ENCODE measurements around the gene INPP5B. TPM values are rescaled to one million over a fixed set of nuclear protein-coding genes. Genes with fewer than 3 reads are reported as not detected.
"Not testable (repeated sequence)": the region's sequence is repeated elsewhere in the genome, so short reads cannot be mapped to it uniquely, and the experiment has no call there.

Gene INPP5B
- total RNA-seq, 1 donor from 2014 or later, result 29.0 TPM

- intact Hi-C loops (cut with micrococcal nuclease), result loop anchor here (5.0 kb wide), 1 partner anchor 92 kb away; the partner anchor contains the start of gene MTF1
These were observed 2.0 kb upstream of the INPP5B start for GRCh38 chr1:37948841-37949240.

- intact Hi-C loops (cut with micrococcal nuclease), result loop anchor here (5.0 kb wide), 1 partner anchor 91 kb away; the partner anchor contains the start of gene MTF1
These were observed 1.3 kb upstream of the INPP5B start for GRCh38 chr1:37948166-37948565.

GRCh38 chr1:37947364-37947763 is 511 bp upstream of the INPP5B start:
- intact Hi-C loops (cut with micrococcal nuclease), result loop anchor here (1.0 to 5.0 kb wide), 6 partner anchors 16 to 255 kb away; partner anchors contain the start of genes CDCA8, MTF1, SF3A3 and UTP11

- intact Hi-C loops (cut with micrococcal nuclease), result loop anchor here (5.0 kb wide), 1 partner anchor 89 kb away; the partner anchor contains the start of gene MTF1
These were observed 830 bp downstream of the INPP5B start for GRCh38 chr1:37945743-37946702.

GRCh38 chr1:37945251-37945650 is 1.6 kb downstream of the INPP5B start:
- intact Hi-C loops (cut with micrococcal nuclease), result loop anchor here (5.0 kb wide), 1 partner anchor 88 kb away; the partner anchor contains the start of gene MTF1

GRCh38 chr1:37944816-37945215 is 2.0 kb downstream of the INPP5B start:
- intact Hi-C loops (cut with micrococcal nuclease), result loop anchor here (5.0 kb wide), 1 partner anchor 88 kb away; the partner anchor contains the start of gene MTF1

GRCh38 chr1:37944086-37944763 is 2.6 kb downstream of the INPP5B start:
- intact Hi-C loops (cut with micrococcal nuclease), result no loop called here

- intact Hi-C loops (cut with micrococcal nuclease), result no loop called here
These were observed 6.4 kb downstream of the INPP5B start for GRCh38 chr1:37940299-37940947.

GRCh38 chr1:37936760-37937159 is 10.1 kb downstream of the INPP5B start:
- intact Hi-C loops (cut with micrococcal nuclease), result not testable (repeated sequence)

GRCh38 chr1:37932759-37933158 is 14.1 kb downstream of the INPP5B start:
- intact Hi-C loops (cut with micrococcal nuclease), result loop anchor here (5.0 kb wide), 1 partner anchor 455 kb away; no protein-coding TSS in a partner anchor

- intact Hi-C loops (cut with micrococcal nuclease), result loop anchor here (1.0 to 5.0 kb wide), 10 partner anchors 16 to 454 kb away; partner anchors contain the start of genes CDCA8, FHL3, GNL2 and INPP5B
These were observed 15.3 kb downstream of the INPP5B start for GRCh38 chr1:37931361-37932158.

- intact Hi-C loops (cut with micrococcal nuclease), result loop anchor here (1.0 to 5.0 kb wide), 10 partner anchors 16 to 454 kb away; partner anchors contain the start of genes CDCA8, FHL3, GNL2 and INPP5B
These were observed 15.8 kb downstream of the INPP5B start for GRCh38 chr1:37931102-37931360.

GRCh38 chr1:37930246-37931101 is 16.4 kb downstream of the INPP5B start:
- intact Hi-C loops (cut with micrococcal nuclease), result loop anchor here (1.0 to 5.0 kb wide), 10 partner anchors 17 to 453 kb away; partner anchors contain the start of genes CDCA8, FHL3, GNL2 and INPP5B

GRCh38 chr1:37926038-37926924 is 20.6 kb downstream of the INPP5B start:
- intact Hi-C loops (cut with micrococcal nuclease), result no loop called here

- intact Hi-C loops (cut with micrococcal nuclease), result no loop called here
These were observed 21.5 kb downstream of the INPP5B start for GRCh38 chr1:37925316-37925715.

- intact Hi-C loops (cut with micrococcal nuclease), result no loop called here
These were observed 23.3 kb downstream of the INPP5B start for GRCh38 chr1:37923551-37923889.

GRCh38 chr1:37922767-37923550 is 23.9 kb downstream of the INPP5B start:
- intact Hi-C loops (cut with micrococcal nuclease), result no loop called here

GRCh38 chr1:37919277-37919676 is 27.6 kb downstream of the INPP5B start:
- intact Hi-C loops (cut with micrococcal nuclease), result no loop called here

All from T-helper 1 cell treated with Interleukin-12 subunit alpha and Interleukin-12 subunit beta and Interleukin-4 antibody, amounts not matched to agents 30 ng/mL and 1 ng/mL, for 36 hours (primary cell).